ENCODE data around the gene KCNJ18. TPM values are rescaled to one million over a fixed set of nuclear protein-coding genes. Genes with fewer than 3 reads are reported as not detected.
A peak's percentile ranks its signal among the peaks of the same experiment; 100 is the strongest.
"Not testable (repeated sequence)": the region's sequence is repeated elsewhere in the genome, so short reads cannot be mapped to it uniquely, and the experiment has no call there.

KCNJ18 gene
- total RNA-seq, 1 experiment from 2014 or later = not detected

GRCh38 chr17:21696842-21697507 is 4.7 kb downstream of the KCNJ18 start:
- intact Hi-C loops (cut with micrococcal nuclease; ENCODE audit: unreplicated experiment); ATAC-seq; H3K27me3 ChIP-seq (ENCODE audit: control insufficient read depth, insufficient read depth, low read length); BruUV-seq (replicated peaks); H3K36me3 ChIP-seq (ENCODE audit: control insufficient read depth, insufficient read depth, low read length); in situ Hi-C loops (cut with HindIII; ENCODE audit: low pct_unique_long_range_greater_than_20kb, low sequenced_read_pairs); H3K9me3 ChIP-seq (ENCODE audit: control insufficient read depth, insufficient read depth, low read depth, low read length); POLR2A ChIA-PET; DNase-seq (ENCODE audit: low read depth, low spot score); H3K4me3 ChIP-seq (ENCODE audit: low read depth in 2 of 2, low read length in 2 of 2); H3K27ac ChIP-seq (ENCODE audit: low read length); H3K4me1 ChIP-seq (ENCODE audit: control insufficient read depth, insufficient read depth, low read length); CTCF ChIA-PET: not testable (repeated sequence)

- in situ Hi-C loops (cut with HindIII; ENCODE audit: low pct_unique_long_range_greater_than_20kb, low sequenced_read_pairs); BruUV-seq (replicated peaks): not testable (repeated sequence)
Measured at GRCh38 chr17:21697508-21697860, 5.2 kb downstream of the KCNJ18 start.

GRCh38 chr17:21698437-21699075 is 6.2 kb downstream of the KCNJ18 start:
- ATAC-seq; H3K36me3 ChIP-seq (ENCODE audit: control insufficient read depth, insufficient read depth, low read length); intact Hi-C loops (cut with micrococcal nuclease; ENCODE audit: unreplicated experiment); H3K27me3 ChIP-seq (ENCODE audit: control insufficient read depth, insufficient read depth, low read length); POLR2A ChIA-PET; in situ Hi-C loops (cut with HindIII; ENCODE audit: low pct_unique_long_range_greater_than_20kb, low sequenced_read_pairs); H3K4me1 ChIP-seq (ENCODE audit: control insufficient read depth, insufficient read depth, low read length); H3K9me3 ChIP-seq (ENCODE audit: control insufficient read depth, insufficient read depth, low read depth, low read length); H3K27ac ChIP-seq (ENCODE audit: low read length); BruUV-seq (replicated peaks); H3K4me3 ChIP-seq (ENCODE audit: low read depth in 2 of 2, low read length in 2 of 2); DNase-seq (ENCODE audit: low read depth, low spot score); CTCF ChIA-PET: not testable (repeated sequence)

More at GRCh38 chr17:21697508-21697860, 5.2 kb downstream of the KCNJ18 start:
- H3K27me3 ChIP-seq (ENCODE audit: control insufficient read depth, insufficient read depth, low read length); intact Hi-C loops (cut with micrococcal nuclease; ENCODE audit: unreplicated experiment); H3K4me1 ChIP-seq (ENCODE audit: control insufficient read depth, insufficient read depth, low read length); H3K36me3 ChIP-seq (ENCODE audit: control insufficient read depth, insufficient read depth, low read length); ATAC-seq; H3K4me3 ChIP-seq (ENCODE audit: low read depth in 2 of 2, low read length in 2 of 2); CTCF ChIA-PET; DNase-seq (ENCODE audit: low read depth, low spot score); H3K27ac ChIP-seq (ENCODE audit: low read length); H3K9me3 ChIP-seq (ENCODE audit: control insufficient read depth, insufficient read depth, low read depth, low read length); POLR2A ChIA-PET: not testable (repeated sequence)

GRCh38 chr17:21699124-21699523 is 6.8 kb downstream of the KCNJ18 start:
- DNase-seq (ENCODE audit: low read depth, low spot score); POLR2A ChIA-PET; CTCF ChIA-PET: not testable (repeated sequence)

GRCh38 chr17:21699573-21700236 is 7.4 kb downstream of the KCNJ18 start:
- H3K27ac ChIP-seq (ENCODE audit: low read length); H3K4me3 ChIP-seq (ENCODE audit: low read depth in 2 of 2, low read length in 2 of 2); in situ Hi-C loops (cut with HindIII; ENCODE audit: low pct_unique_long_range_greater_than_20kb, low sequenced_read_pairs); H3K36me3 ChIP-seq (ENCODE audit: control insufficient read depth, insufficient read depth, low read length); CTCF ChIA-PET; POLR2A ChIA-PET; DNase-seq (ENCODE audit: low read depth, low spot score); H3K9me3 ChIP-seq (ENCODE audit: control insufficient read depth, insufficient read depth, low read depth, low read length); intact Hi-C loops (cut with micrococcal nuclease; ENCODE audit: unreplicated experiment); H3K4me1 ChIP-seq (ENCODE audit: control insufficient read depth, insufficient read depth, low read length); H3K27me3 ChIP-seq (ENCODE audit: control insufficient read depth, insufficient read depth, low read length); BruUV-seq (replicated peaks): not testable (repeated sequence)
- ATAC-seq = 0 out of 2 replicates have a peak, but pooled peaks have one; percentile 17

More at GRCh38 chr17:21699124-21699523, 6.8 kb downstream of the KCNJ18 start:
- H3K27me3 ChIP-seq (ENCODE audit: control insufficient read depth, insufficient read depth, low read length); H3K4me1 ChIP-seq (ENCODE audit: control insufficient read depth, insufficient read depth, low read length); in situ Hi-C loops (cut with HindIII; ENCODE audit: low pct_unique_long_range_greater_than_20kb, low sequenced_read_pairs); ATAC-seq; BruUV-seq (replicated peaks); H3K4me3 ChIP-seq (ENCODE audit: low read depth in 2 of 2, low read length in 2 of 2); H3K36me3 ChIP-seq (ENCODE audit: control insufficient read depth, insufficient read depth, low read length); H3K9me3 ChIP-seq (ENCODE audit: control insufficient read depth, insufficient read depth, low read depth, low read length); intact Hi-C loops (cut with micrococcal nuclease; ENCODE audit: unreplicated experiment); H3K27ac ChIP-seq (ENCODE audit: low read length): not testable (repeated sequence)

- H3K27me3 ChIP-seq (ENCODE audit: control insufficient read depth, insufficient read depth, low read length); H3K36me3 ChIP-seq (ENCODE audit: control insufficient read depth, insufficient read depth, low read length); BruUV-seq (replicated peaks); CTCF ChIA-PET; ATAC-seq; H3K9me3 ChIP-seq (ENCODE audit: control insufficient read depth, insufficient read depth, low read depth, low read length); DNase-seq (ENCODE audit: low read depth, low spot score); in situ Hi-C loops (cut with HindIII; ENCODE audit: low pct_unique_long_range_greater_than_20kb, low sequenced_read_pairs); POLR2A ChIA-PET; intact Hi-C loops (cut with micrococcal nuclease; ENCODE audit: unreplicated experiment); H3K27ac ChIP-seq (ENCODE audit: low read length); H3K4me1 ChIP-seq (ENCODE audit: control insufficient read depth, insufficient read depth, low read length); H3K4me3 ChIP-seq (ENCODE audit: low read depth in 2 of 2, low read length in 2 of 2): not testable (repeated sequence)
Measured at GRCh38 chr17:21701090-21701489, 8.8 kb downstream of the KCNJ18 start.

GRCh38 chr17:21702029-21702428 is 9.7 kb downstream of the KCNJ18 start:
- DNase-seq (ENCODE audit: low read depth, low spot score); POLR2A ChIA-PET; H3K36me3 ChIP-seq (ENCODE audit: control insufficient read depth, insufficient read depth, low read length); ATAC-seq; H3K27me3 ChIP-seq (ENCODE audit: control insufficient read depth, insufficient read depth, low read length); CTCF ChIA-PET; intact Hi-C loops (cut with micrococcal nuclease; ENCODE audit: unreplicated experiment); H3K9me3 ChIP-seq (ENCODE audit: control insufficient read depth, insufficient read depth, low read depth, low read length); H3K27ac ChIP-seq (ENCODE audit: low read length); in situ Hi-C loops (cut with HindIII; ENCODE audit: low pct_unique_long_range_greater_than_20kb, low sequenced_read_pairs); H3K4me3 ChIP-seq (ENCODE audit: low read depth in 2 of 2, low read length in 2 of 2); BruUV-seq (replicated peaks); H3K4me1 ChIP-seq (ENCODE audit: control insufficient read depth, insufficient read depth, low read length): not testable (repeated sequence)
